Measurements from ENCODE around the gene PHF20.
"Not testable (repeated sequence)": the region's sequence is repeated elsewhere in the genome, so short reads cannot be mapped to it uniquely, and the experiment has no call there.

PHF20 gene

GRCh38 chr20:35783811-35784210 lies 12.0 kb downstream of the PHF20 start:
- not testable (repeated sequence) for DNase-seq

DNA sequence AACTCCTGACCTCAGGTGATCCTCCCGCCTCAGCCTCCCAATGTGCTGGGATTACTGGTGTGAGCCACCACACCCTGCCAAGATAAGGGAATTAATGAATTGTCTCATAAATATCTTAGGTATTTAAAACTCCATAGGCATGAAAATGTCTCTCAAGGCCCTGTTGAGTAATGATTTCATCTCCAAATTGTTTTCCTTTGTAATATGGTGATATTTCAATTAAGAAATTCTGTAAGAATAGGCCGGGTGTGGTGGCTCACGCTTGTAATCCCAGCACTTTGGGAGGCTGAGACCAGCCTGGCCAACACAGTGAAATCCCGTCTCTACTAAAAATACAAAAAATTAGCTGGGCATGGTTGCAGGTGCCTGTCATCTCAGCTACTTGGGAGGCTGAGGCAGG lies 13.7 kb downstream of the PHF20 start:
- not testable (repeated sequence) for DNase-seq

DNA sequence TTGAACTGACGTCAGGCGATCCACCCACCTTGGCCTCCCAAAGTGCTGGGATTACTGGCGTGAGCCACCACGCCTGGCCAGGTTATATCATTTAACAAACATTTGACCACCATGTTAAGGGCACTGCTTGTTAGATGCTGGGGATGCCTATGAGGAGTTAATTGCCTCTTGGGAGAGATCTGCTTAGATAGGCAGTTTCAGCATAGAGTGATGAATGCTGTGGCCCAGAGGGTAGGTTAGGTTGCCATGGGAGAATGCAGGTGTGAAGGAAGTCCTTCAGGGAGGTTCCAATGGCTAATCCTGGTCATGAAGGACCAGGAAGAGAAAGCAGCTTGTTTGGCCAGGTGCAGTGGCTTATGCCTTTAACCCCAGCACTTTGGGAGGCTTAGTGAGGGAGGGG lies 17.0 kb downstream of the PHF20 start:
- DNase-seq = no peak

DNA sequence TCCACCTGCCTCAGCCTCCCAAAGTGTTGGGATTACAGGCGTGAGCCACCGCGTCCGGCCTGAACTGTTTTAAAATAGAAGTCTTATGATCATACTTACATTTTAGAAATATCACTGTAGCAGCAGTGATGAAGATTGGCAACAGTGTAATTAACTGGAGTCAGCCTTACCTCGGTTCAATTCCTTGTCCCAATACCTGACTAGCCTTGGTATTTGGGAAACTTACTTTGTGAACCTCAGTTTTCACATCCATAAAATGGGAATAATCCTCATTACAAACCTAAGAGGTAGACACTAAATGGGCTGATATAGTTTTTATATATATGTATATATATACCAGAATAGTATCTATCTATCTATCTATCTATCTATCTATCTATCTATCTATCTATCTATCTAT lies 19.3 kb downstream of the PHF20 start:
- DNase-seq = no peak

DNA sequence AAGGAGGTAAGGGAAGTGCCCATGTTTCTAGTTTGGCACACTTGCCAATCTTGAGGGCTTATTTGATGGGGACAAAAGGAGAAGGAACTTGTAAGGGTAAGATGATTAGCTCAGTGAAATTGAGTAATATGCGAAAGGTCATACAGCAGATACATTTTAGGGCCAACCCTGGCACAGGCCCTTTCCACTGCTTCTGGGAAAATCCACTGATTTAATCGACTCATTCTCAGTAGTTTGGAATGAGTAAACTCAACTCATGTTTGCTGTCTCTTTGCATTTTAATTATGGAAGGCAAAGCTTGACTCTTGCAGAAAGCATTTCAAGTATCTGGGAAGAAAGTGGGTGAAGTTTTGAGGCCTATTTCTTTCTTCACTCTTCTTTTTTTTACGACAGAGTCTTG lies 20.0 kb downstream of the PHF20 start:
- no peak for DNase-seq

GRCh38 chr20:35792740-35793139 lies 20.9 kb downstream of the PHF20 start:
- DNase-seq = no peak

- no peak for DNase-seq
Measured at GRCh38 chr20:35796571-35796970, 24.8 kb downstream of the PHF20 start.

- no peak for DNase-seq
Measured at GRCh38 chr20:35801865-35802264, 30.1 kb downstream of the PHF20 start.

GRCh38 chr20:35806075-35806474 lies 34.3 kb downstream of the PHF20 start:
- DNase-seq = peak; percentile 14

DNA sequence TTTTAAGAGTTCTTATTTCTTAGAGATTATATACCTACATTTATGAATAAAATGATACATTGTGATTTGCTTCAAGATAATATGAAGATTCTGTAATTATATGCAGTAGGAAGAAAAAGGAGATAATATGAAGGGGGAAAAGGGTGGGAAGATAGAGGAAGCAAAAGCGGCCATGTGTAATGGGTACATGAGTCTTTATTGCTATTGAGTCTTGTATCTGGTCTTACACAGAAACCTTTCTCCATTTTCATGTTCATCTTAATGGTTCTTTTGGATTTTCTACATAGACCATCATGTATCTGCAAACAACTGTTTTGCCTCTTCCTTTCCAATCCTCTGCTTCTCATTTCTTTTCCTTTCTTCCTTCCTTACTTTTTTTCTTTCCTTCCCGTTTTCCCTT lies 36.1 kb downstream of the PHF20 start:
- DNase-seq = no peak

GRCh38 chr20:35820715-35821114 lies 48.9 kb downstream of the PHF20 start:
- DNase-seq = no peak

DNA sequence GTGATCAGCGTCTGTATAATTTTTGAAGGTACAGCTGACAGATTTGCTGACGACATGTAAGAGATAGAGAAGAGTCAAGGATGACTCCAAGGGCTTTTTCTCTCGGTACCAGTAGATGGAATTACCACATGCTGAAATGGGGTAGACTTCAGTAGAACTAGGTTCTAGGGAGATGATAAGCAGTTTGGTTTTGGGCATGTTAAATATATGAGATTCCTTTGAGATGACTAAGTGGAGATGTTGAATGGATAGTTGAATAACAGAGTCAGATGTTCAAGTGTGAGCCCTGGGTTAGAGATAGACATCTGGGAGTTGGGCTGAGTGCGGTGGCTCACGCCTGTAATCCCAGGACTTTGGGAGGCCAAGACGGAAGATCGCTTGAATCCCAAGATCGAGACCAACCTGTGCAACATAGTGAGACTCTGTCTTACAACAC lies 50.0 kb downstream of the PHF20 start:
- no peak for DNase-seq

DNA sequence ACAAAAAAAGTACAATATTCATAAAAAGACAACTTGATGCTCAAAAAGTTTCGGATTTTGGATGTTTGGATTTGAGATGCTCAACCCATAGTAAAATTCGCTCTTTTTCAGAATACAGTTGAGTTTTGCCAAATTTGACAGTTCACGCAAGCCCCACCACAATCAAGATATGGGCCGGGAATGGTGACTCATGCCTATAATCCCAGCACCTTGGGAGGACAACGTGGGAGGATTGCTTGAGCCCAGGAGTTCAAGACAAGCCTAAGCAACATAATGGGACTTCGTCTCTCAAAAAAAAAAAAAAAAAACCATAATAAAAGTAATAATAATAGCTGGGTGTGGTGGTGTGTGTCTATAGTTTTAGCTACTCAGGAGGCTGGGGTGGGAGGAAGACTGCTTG lies 51.3 kb downstream of the PHF20 start:
- DNase-seq = no peak

DNA sequence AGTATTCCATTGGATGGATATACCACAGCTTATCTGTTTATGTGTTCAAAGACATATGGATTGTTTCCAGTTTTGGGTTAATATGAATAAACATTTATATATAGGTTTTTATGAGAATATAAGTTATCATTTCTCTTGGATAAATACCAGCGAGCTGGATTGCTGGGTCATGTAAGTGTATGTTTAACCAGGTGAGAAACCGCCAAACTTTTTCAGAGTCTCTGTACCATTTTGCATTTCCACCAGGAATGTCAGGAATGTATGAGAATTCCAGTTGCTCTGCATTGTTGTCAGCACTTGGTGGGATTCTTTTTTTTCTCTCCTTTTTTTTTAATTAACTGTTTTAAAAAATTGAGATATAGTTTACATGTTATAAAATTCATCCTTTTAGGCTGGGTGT lies 52.1 kb downstream of the PHF20 start:
- no peak for DNase-seq

- DNase-seq = no peak
Measured at GRCh38 chr20:35826397-35826998, 54.7 kb downstream of the PHF20 start.

DNA sequence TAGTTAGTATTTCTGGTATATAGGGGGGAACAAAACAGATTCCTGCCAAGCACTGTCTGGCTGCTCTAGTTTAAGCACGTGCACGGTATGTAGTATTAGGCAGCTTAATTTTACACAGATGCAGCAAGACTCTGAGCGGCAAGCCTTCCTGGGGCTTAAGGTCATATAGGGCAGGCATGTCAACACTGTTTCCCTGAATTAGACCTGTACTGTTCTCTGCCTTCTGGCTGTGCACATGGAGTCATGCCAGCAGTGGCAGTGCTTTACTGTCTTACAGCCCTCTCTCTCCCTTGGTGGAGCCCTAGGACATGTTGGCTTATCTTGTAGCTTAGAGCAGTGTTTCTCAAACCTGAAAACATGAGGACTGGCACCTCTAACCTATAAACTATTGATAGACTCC lies 56.6 kb downstream of the PHF20 start:
- no peak for DNase-seq

DNA sequence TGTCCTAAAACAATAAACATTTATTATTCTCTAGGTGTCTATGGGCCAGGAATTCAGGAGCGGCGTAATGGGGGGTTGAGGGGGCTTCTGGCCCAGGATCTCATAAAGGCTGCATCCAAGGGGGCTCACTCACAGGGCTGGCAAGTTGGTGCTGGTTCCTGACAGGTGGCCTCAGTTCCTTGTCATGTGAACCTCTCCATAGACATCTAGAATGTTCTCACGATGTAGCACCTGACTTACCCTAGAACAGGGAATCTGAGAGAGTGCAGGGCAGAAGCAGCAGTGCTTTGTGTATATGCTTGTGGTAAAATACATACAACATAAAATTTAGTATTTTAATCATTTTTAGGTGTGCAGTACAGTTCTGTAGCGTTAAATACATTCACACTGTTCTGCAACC lies 57.1 kb downstream of the PHF20 start:
- no peak for DNase-seq

DNA sequence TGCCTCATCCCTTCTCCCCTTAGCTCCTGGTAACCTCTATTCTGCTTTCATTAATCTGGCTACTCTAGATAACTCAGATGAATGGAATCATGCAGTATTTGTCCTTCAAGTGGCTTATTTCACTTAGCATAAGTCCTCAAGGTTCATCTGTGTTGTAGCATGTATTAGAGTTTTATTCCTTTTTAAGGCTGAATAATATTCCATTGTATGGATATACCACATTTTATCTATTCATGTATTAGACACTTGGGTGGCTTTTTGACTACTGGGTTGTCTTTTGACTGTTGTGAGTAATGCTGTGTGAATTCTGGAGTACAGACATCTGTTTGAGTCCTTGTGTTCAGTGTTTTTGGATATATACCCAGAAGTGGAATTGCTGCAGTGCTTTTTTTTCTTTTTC lies 58.4 kb downstream of the PHF20 start:
- no peak for DNase-seq

DNA sequence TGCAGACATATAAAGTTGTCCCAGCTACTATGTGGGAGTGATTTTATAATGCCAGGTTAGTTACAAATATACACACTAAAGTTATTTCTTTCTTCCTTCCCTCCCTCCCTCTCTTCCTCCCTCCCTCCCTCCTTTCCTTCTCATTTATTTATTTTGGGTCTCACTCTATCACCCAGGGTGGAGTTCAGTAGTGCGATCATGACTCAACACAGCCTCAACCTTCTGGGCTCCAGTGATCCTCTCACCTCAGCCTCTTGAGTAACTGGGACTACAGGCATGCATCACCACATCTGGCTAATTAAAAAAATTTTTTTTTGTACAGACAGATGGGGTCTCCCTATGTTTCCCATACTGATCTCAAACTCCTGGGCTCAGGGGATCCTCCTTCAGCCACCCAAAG lies 59.2 kb downstream of the PHF20 start:
- DNase-seq = no peak

- no peak for DNase-seq
Measured at GRCh38 chr20:35831971-35832370, 60.2 kb downstream of the PHF20 start.

DNA sequence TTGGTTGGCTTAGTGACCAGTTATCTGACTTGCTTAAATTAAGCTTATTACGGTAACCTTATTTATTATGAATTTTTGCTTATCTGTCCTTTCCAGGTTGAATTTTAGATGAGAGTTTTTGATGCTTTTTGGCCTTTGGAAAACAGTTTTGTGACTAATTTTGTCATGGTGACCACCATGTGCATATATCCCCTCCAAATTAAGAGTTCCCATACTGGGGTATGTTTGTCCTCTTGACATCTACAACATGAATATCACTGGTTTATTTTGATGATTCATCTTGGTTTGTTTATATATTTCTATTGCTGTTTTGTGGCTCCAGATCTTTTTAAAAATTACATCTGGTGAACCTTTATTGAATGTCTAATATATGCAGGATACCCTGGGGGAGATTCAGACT lies 61.4 kb downstream of the PHF20 start:
- DNase-seq = no peak

DNA sequence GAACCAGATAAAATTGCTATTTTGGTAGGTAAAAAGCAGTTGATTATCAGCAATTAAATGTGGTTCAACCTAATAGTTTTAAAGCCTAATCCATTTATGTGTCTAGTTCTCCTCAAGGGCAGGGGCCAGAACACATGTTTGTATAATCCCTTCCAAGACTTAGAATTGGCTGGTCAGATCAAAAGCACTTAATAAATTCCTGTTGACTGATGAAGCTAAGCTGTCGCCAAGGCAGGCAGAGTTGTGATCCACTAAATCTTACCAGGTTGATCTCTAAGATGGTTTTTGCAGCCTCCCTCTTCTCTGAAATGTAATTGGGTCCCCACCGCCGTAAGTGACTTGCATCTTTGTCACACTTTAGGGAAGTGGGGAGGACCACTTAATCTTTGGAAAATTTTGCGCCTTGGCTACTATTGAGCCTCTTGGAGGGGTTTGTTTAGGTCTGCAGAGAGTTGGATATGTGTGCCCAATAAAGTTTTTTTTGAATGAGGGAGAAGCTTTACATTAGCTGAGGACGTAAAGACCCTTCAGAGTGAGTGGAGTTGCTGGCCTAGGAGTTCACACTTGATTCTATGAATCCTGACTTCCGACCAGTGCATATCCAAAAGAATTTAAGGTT lies 65.9 kb downstream of the PHF20 start:
- DNase-seq = no peak

- DNase-seq = no peak
Measured at GRCh38 chr20:35838205-35838604, 66.4 kb downstream of the PHF20 start.

- DNase-seq = no peak
Measured at GRCh38 chr20:35839904-35840303, 68.1 kb downstream of the PHF20 start.

DNA sequence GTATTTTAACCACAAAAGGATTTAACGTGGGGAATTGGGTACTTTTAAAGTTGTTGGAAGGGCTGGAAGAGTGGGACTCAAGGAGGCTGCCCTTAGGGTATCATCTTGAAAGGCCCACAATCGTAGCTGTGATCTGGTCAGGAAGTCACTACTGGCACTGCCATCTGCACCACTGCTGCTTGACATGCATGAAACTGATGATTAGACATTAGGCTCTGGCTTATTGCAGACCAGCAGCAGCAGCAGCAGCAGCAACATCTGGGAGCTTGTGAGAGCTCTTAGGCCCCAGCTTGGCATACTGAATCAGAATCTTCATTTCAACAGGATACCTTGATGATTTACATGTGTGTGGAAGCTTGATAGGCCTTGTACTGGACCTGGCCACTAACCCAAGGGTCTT lies 68.6 kb downstream of the PHF20 start:
- no peak for DNase-seq

Measured in activated effector memory CD4-positive, alpha-beta T cell treated with anti-CD3 and anti-CD28 coated beads, Interleukin-2, amount 50 U/mL, for 16 hours (primary cell).